LNCaP clone FGC (cell line): ENCODE data around the gene C2.
"Not testable (repeated sequence)": the region's sequence is repeated elsewhere in the genome, so short reads cannot be mapped to it uniquely, and the experiment has no call there.

Source experiments
- DNase-seq: peaks from one replicate; pipeline ENCODE4 v3.0.0-alpha.2; 2011; ENCODE audit warnings: low read depth
- H3K4me3 ChIP-seq: 2 replicates; pipeline ENCODE4 v1.5.1; 2011; ENCODE audit warnings: mild to moderate bottlenecking, low read depth, low read length, control low read depth
- CTCF ChIP-seq: IDR thresholded peaks from 2 replicates; pipeline ENCODE4 v1.5.1; 2012; ENCODE audit warnings: mild to moderate bottlenecking; ENCODE audit not compliant: control insufficient read depth, insufficient read depth; ENCODE audit errors: extremely low read depth

C2 gene

GRCh38 chr6:31928672-31928939, 1.1 kb downstream of the C2 start:
- no peak overlapping the region for H3K4me3 ChIP-seq
- DNase-seq = no peak
- no peak for TF ChIP-seq CTCF

- H3K4me3 ChIP-seq = no peak overlapping the region
- no peak for DNase-seq
- no peak for TF ChIP-seq CTCF
Measured at GRCh38 chr6:31930962-31931361, 3.4 kb downstream of the C2 start.

- not testable (repeated sequence) for H3K4me3 ChIP-seq, DNase-seq
Measured at GRCh38 chr6:31932137-31932536, 4.6 kb downstream of the C2 start.

GRCh38 chr6:31933537-31933936, 6.0 kb downstream of the C2 start:
- DNase-seq = no peak
- no peak overlapping the region for H3K4me3 ChIP-seq
- TF ChIP-seq CTCF = no peak

- no peak for DNase-seq
- H3K4me3 ChIP-seq = no peak overlapping the region
- TF ChIP-seq CTCF = no peak
Measured at GRCh38 chr6:31935021-31935420, 7.5 kb downstream of the C2 start.

GRCh38 chr6:31935823-31936222, 8.3 kb downstream of the C2 start:
- no peak for TF ChIP-seq CTCF
- no peak for DNase-seq
- no peak overlapping the region for H3K4me3 ChIP-seq

GRCh38 chr6:31940256-31940664, 12.7 kb downstream of the C2 start:
- TF ChIP-seq CTCF = no peak
- H3K4me3 ChIP-seq = no peak overlapping the region
- no peak for DNase-seq

- H3K4me3 ChIP-seq = no peak overlapping the region
- TF ChIP-seq CTCF = no peak
- DNase-seq = no peak
Measured at GRCh38 chr6:31943742-31944141, 16.2 kb downstream of the C2 start.
